Urothelium cell line (cell line): Measurements from ENCODE around the gene SLC9A5.

ENCODE experiments used
- DNase-seq: peaks from one replicate; pipeline ENCODE4 v3.0.0; 2011; ENCODE audit warnings: low spot score, mixed read lengths
- FAIRE-seq: peaks from 2 replicates; lab custom pipeline; 2011; peaks lifted over from hg19 to GRCh38; lab: Jason Lieb, UNC

The SLC9A5 gene

DNA sequence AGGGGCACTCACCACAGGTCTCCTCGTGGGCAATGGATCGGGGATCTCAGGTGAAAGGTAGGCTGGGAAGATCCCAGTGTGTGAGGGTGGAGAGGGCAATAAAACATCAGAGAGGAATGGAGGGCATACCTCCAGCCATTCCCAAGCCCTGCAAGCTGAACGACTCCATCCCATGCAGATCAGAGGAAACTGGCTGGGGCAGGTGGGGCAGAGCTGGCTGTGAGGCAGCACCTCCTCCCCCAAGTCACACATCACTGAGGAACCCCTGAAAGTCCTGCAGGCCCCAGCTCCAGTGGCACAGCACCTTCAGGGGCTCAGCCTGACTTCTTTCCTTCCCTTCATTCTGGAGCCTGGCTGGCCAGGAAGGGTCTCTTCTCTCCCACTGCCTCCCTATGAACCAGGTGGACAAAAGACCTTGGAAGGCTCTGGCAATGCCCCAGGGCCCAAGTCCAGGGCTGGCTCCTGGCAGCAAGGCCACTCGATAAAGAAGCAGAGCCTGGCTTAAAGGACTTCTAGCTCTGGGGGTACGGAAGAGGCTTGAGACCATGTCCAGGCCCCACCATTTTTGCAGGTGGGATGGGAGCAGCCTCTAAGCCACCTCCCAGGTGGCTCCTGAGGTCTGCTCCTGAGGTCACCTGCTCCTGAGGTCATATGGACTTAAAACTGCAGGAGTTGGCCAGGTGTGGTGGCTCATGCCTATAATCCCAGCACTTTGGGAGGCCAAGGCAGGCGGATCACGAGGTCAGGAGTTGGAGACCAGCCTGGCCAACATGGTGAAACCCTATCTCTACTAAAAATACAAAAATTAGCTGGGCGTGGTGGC, 35.4 kb upstream of the SLC9A5 start:
- FAIRE-seq (no peak), DNase-seq (no peak)

DNA sequence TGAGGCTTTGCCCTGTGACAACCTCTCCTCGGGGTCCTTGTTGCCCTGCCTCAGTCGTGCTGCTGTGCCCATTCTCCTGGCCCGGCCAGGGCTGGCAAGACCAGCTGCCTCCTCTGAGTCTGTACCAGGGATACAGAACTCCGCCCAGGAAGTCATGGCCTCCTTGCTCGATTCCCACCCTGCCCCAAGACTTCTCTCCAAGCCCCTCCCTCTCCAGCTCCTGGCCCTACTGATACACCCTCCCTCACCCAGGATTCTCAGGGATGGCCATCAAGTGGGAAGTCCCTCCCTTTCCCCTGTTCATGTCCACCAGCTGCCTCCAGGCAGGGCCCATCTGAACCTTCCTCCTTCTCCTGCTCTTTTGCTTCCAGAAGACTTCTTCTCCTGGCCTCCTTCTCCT, 33.1 kb upstream of the SLC9A5 start:
- DNase-seq (no peak), FAIRE-seq (no peak)

DNA sequence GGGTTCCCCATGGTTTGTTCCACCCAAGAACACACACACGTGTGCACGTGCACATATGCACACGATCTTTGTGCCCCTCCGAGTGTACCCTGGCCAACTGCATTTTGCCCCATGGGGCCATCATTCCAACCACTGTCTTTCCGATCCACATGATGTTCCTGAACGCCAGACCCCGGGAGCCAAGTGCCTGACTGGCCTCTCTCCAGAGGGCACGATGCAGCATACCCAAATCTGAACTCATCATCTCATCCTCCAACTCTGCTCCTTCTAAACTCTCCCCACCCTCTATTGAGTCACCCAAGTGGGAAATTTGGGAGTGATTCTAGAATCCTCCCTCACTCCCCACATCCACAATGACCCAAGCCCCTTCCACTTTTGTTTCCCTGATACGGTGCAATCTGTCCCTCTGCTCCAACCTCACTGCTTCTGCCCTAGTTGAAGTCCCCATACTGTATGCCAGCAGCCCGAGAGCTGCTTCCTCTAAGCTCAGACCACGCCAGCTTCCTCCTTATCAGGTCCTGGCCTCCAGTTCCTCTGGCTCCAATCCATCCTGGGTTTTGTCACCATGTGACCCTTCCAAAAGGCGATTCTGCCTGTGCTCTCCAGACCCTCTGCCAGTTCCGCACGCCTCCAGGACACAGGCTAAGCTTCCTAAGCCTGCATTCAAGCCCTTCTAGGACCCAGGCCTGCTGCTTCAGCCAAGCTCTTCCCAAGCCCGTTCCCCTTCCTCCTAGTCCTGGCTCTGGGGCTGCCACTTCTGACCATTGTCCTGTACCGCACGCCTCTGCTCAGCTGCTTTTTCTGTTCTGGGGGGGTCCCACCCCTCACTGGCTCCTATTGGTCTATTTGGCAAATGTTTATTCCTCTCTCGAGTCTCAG, 31.9 kb upstream of the SLC9A5 start:
- DNase-seq: no peak
- FAIRE-seq: no peak

GRCh38 chr16:67223992-67224391, 24.8 kb upstream of the SLC9A5 start:
- FAIRE-seq (no peak), DNase-seq (no peak)

GRCh38 chr16:67226295-67226803, 22.4 kb upstream of the SLC9A5 start:
- FAIRE-seq (no peak), DNase-seq (no peak)

- peak; percentile 99 for DNase-seq
- peak; percentile 77 for FAIRE-seq
These were observed 21.8 kb upstream of the SLC9A5 start, which contains the start of gene TMEM208 for GRCh38 chr16:67226804-67227566. Gene TMEM208 (plus strand): TSS chr16:67227130. CDS start chr16:67227219, 89 bp downstream.

- DNase-seq (no peak), FAIRE-seq (no peak)
These were observed 21.2 kb upstream of the SLC9A5 start for GRCh38 chr16:67227567-67227921.

- DNase-seq (no peak), FAIRE-seq (no peak)
These were observed 20.6 kb upstream of the SLC9A5 start for GRCh38 chr16:67228034-67228785.

GRCh38 chr16:67228905-67229304, 19.9 kb upstream of the SLC9A5 start:
- FAIRE-seq: no peak
- DNase-seq: no peak

DNA sequence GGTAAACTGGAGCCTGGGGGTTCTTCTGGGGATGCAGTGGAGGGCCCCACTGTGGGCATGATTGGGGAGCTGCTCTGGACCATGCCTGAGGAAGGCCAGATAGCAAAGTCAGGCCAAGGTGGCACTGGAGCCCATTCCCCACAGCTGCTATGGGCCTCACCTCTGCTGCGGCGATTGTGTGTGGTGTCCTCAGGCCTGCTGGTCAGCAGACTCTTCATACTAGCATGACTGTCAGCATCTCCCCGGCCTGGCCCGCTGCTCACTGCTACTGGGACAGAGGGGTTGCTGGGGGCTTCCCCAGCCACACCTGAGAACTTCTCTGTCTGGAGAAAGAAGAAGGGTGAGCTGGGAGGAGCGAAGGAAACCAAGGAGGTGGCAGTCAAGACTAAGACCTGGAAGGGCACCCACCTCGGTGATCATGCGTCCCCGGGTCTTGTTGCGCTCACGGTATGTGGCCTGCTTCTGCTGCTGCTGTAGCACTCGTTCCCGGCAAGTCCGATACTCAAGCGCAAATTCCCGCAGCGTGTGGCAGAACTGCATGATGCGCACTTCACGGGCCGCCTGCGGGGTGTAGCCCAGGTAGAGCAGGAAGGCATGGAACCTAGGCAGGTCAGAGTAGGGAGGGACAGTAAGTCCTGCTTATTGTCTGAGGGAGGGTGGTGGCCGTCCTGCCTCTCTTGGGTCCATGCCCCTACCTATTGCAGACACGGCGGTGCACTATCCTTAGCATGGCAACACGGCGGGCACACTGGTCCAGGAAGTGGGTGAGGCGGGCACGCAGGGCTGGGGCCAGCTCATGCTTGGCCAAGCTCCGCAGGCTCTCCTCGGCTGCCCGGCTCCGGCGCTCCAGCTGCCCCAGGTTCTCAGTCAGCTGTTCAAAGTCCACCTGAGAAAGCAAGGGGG, 18.6 kb upstream of the SLC9A5 start:
- DNase-seq: no peak
- FAIRE-seq: no peak

- no peak for FAIRE-seq
- DNase-seq: no peak
These were observed 17.7 kb upstream of the SLC9A5 start for GRCh38 chr16:67230809-67231660.

DNA sequence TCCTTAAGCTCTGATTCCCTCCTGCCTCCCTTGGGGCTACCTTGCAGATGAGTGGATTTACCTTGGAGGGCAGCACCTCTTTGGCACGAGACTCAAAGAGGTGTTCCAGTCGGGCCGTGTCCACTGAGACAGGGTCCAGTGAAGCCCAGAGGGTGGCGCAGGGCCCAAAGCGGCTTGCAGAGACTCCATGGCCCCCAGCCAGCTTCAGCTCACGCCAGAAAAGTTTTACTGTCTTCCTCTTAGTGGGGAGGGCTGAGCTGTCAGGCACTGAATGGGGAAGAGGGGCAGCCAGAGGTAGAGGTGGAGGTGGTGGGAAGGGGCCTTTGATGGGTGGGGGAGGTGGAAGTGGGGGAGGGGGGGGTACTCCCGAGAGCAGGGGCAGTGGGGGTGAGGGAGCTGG, 15.2 kb upstream of the SLC9A5 start:
- no peak for DNase-seq
- FAIRE-seq: no peak

- DNase-seq (no peak), FAIRE-seq (no peak)
These were observed 14.6 kb upstream of the SLC9A5 start for GRCh38 chr16:67234180-67234597.

DNA sequence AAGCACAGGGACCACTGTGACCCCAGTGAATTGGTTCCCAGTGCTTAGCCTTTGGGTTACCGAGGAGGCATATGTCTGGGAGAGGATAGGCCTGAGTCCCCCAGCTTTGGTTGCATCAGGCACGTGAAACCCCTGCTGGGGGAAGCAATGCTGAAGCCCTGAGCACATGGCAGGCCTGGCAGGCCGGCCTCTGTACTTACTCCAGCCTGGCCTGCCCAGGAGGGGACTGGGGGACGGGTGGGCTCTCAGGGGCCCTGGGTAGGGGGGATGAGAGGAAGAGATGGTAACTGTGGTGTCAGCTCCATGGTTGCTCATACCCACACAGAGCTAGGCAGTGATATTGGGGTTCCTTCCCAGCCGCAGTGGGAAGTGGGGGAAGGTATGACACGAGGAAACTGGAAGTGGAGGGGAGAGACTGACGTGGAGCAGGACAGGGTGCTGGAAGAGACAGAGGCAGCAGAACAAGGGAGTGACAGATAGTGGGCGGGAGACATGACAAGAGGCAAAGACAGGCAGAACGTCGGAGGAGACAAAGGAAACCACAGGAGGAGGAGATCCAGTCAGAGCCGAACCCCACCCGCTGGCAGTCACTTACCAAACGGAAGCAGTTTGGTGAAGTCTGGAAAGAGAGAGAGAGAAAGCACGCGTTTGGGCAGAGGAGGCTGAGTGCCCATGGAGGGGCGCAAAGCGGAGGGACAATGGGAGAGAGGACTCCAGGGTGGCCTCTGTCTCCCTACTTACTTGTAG, 12.8 kb upstream of the SLC9A5 start:
- no peak for DNase-seq

GRCh38 chr16:67236563-67237395, 12.0 kb upstream of the SLC9A5 start:
- FAIRE-seq: no peak
- DNase-seq: peak; percentile 79

More for the DNA sequence above, 12.8 kb upstream of the SLC9A5 start:
- FAIRE-seq: no peak

DNA sequence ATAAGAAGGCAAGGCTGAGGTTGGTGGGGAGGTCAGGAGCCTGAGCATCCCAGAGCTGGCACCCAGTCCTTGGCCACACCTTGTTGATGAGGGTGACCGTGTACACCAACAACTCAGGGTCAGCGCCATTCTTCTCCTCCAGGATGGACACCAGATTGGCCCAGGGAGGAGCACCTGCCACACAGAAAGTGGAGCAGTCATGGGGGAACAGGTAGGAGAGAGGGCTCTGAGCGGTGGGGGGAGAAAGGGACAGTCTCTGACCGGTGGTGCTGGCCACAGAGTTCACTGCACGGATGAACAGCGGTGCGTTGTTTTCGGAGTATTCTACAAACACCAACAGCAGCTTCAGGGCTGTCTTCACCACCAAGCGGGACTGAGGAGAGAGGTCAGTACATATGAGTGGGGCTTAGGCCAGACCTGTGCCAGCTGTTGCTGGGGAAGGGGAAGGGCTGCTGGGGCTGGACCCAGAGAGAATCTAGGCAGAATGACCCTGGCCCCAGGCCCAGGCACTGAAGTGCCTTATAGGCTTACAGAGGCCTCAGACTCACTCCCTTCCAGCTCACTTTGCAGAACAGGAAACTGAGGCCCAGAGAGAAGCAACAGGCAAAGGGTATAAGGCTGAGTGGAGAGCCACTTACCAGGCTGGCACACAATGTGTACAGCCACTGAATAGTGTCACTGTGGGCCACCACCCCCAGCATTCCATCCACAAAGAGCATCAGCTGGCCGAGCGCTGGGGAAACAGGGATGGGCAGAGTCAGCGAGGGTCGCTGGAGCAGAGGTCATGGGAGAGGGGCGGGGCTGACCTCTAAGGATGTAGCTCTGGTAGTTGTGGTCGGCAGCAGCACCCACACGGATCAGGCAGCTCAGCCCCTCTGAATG, 11.1 kb upstream of the SLC9A5 start:
- FAIRE-seq: no peak
- DNase-seq: no peak
